Lower lobe of right lung (tissue), 2 donors: ENCODE data around the gene FAM210A. TPM values are rescaled to one million over a fixed set of nuclear protein-coding genes. Genes with fewer than 3 reads are reported as not detected.

Source experiments
- ATAC-seq, 2 donors: fragments of 200-7000 bp; cut with Tn5 transposase; one replicate each; pipeline ENCODE4 v1.9.1; 2020 to 2022; ENCODE audit warnings: mild to moderate bottlenecking in 2 of 2, moderate library complexity in 2 of 2
- DNase-seq: peaks from one replicate; pipeline ENCODE4 v3.0.0-alpha.2; 2020
- H3K27ac ChIP-seq: fragments of 200-600 bp; one replicate; pipeline ENCODE4 v1.8.0; 2022
- H3K27me3 ChIP-seq: fragments of 200-600 bp; one replicate; pipeline ENCODE4 v1.8.0; 2022; ENCODE audit warnings: low read depth
- H3K36me3 ChIP-seq: fragments of 200-600 bp; one replicate; pipeline ENCODE4 v1.8.0; 2022; ENCODE audit warnings: mild to moderate bottlenecking
- H3K4me1 ChIP-seq: fragments of 200-600 bp; one replicate; pipeline ENCODE4 v1.8.0; 2022
- H3K4me3 ChIP-seq: fragments of 200-600 bp; one replicate; pipeline ENCODE4 v1.8.0; 2022; ENCODE audit warnings: mild to moderate bottlenecking
- H3K9me3 ChIP-seq: fragments of 200-600 bp; one replicate; pipeline ENCODE4 v1.8.0; 2022
- CTCF ChIP-seq: fragments of 200-600 bp; IDR thresholded peaks from one replicate; pipeline ENCODE4 v1.8.0; 2022; ENCODE audit warnings: antibody characterized with exemption, mild to moderate bottlenecking
- intact Hi-C: fragments of 100-400 bp; cut with DNase I; formaldehyde crosslinking; loops from one replicate; pipeline ENCODE4 v1.11.0; 2022
- total RNA-seq: library from RNA; stranded (reverse); fragmentation: NEBNext Ultra II Directional; extraction: Animal tissue kit (Norgen Biotek cat#: 25700); gene quantifications from one replicate; pipeline ENCODE4 v1.2.1, GENCODE V29; 2021
- donor health status: DM: no; HTN: yes; CAD: no; lungs with severe emphysema.

FAM210A gene
- total RNA-seq, 1 donor from 2014 or later = 9.2 TPM

- no peak for TF ChIP-seq CTCF
- no peak overlapping the region for H3K27ac ChIP-seq
- no peaks in the 10 kb centered on the region for H3K27me3 ChIP-seq
- intact Hi-C loops = no loop called here
- no peaks in the 10 kb centered on the region for H3K9me3 ChIP-seq
- ATAC-seq (no peak), DNase-seq (no peak)
- H3K36me3 ChIP-seq = no peaks in the 10 kb centered on the region
- no peak overlapping the region for H3K4me3 ChIP-seq
- H3K4me1 ChIP-seq = peaks cover 23% of the 10 kb centered on the region
Observed at GRCh38 chr18:13616525-13617035, 109.8 kb downstream of the FAM210A start.

GRCh38 chr18:13616041-13616440, 110.3 kb downstream of the FAM210A start:
- Histone ChIP-seq H3K27me3 (no peaks in the 10 kb centered on the region), H3K36me3 (no peaks in the 10 kb centered on the region), H3K4me3 (no peak overlapping the region), H3K27ac (no peak overlapping the region), H3K9me3 (no peaks in the 10 kb centered on the region), H3K4me1 (peaks cover 28% of the 10 kb centered on the region)
- ATAC-seq = no peak
- no peak for DNase-seq
- TF ChIP-seq CTCF = no peak
- intact Hi-C loops = no loop called here

- Histone ChIP-seq H3K27me3 (no peaks in the 10 kb centered on the region), H3K4me3 (no peak overlapping the region), H3K36me3 (no peaks in the 10 kb centered on the region), H3K27ac (peak overlapping the region; percentile 72), H3K9me3 (no peaks in the 10 kb centered on the region), H3K4me1 (peaks cover 34% of the 10 kb centered on the region)
- DNase-seq = no peak
- no peak for TF ChIP-seq CTCF
- no peak for ATAC-seq
- intact Hi-C loops = no loop called here
Observed at GRCh38 chr18:13615432-13615861, 110.9 kb downstream of the FAM210A start.

GRCh38 chr18:13614641-13615288, 111.6 kb downstream of the FAM210A start:
- Histone ChIP-seq H3K4me1 (peaks cover 38% of the 10 kb centered on the region), H3K4me3 (peak overlapping the region; percentile 6), H3K27ac (peak overlapping the region; percentile 72), H3K27me3 (no peaks in the 10 kb centered on the region), H3K36me3 (no peaks in the 10 kb centered on the region), H3K9me3 (no peaks in the 10 kb centered on the region)
- TF ChIP-seq CTCF = no peak
- ATAC-seq (peak; percentile 41 to 52), DNase-seq (no peak)
- intact Hi-C loops = no loop called here

- intact Hi-C loops = no loop called here
- peaks cover 38% of the 10 kb centered on the region for H3K4me1 ChIP-seq
- DNase-seq (no peak), ATAC-seq (no peak)
- no peak for TF ChIP-seq CTCF
- no peaks in the 10 kb centered on the region for H3K27me3 ChIP-seq
- H3K27ac ChIP-seq = peak overlapping the region; percentile 31
- H3K4me3 ChIP-seq = no peak overlapping the region
- H3K36me3 ChIP-seq = no peaks in the 10 kb centered on the region
- H3K9me3 ChIP-seq = no peaks in the 10 kb centered on the region
Observed at GRCh38 chr18:13613591-13614501, 112.5 kb downstream of the FAM210A start.

Other genes with a start within 250 kb of the FAM210A start
- 32.1 TPM for gene RNMT, start 115 bp upstream of the FAM210A start, total RNA-seq
- not detected for gene MC5R, start 97.6 kb upstream of the FAM210A start, total RNA-seq
- gene MC2R, start 189.0 kb upstream of the FAM210A start, total RNA-seq = not detected